Measurements from ENCODE around the gene BRD4.

BRD4 gene

GRCh38 chr19:15222738-15223648 is 109.3 kb downstream of the BRD4 start:
- peak; percentile 67 for DNase-seq

GRCh38 chr19:15220833-15221232 is 111.5 kb downstream of the BRD4 start:
- DNase-seq, result no peak

GRCh38 chr19:15218501-15218900 is 113.8 kb downstream of the BRD4 start:
- DNase-seq, result no peak

GRCh38 chr19:15216363-15216762 is 116.0 kb downstream of the BRD4 start:
- DNase-seq, result no peak

- DNase-seq, result no peak
These were observed 118.5 kb downstream of the BRD4 start for GRCh38 chr19:15213715-15214381.

- DNase-seq, result no peak
These were observed 119.6 kb downstream of the BRD4 start for GRCh38 chr19:15212711-15213110.

- DNase-seq, result no peak
These were observed 122.0 kb downstream of the BRD4 start for GRCh38 chr19:15210323-15210781.

GRCh38 chr19:15201374-15202023 is 130.8 kb downstream of the BRD4 start:
- no peak for DNase-seq

GRCh38 chr19:15200553-15201364 is 131.6 kb downstream of the BRD4 start, which contains the start of gene NOTCH3:
Gene NOTCH3 (minus strand): TSS chr19:15200995. CDS start chr19:15200905, 90 bp downstream.
- no peak for DNase-seq

- no peak for DNase-seq
These were observed 132.4 kb downstream of the BRD4 start for GRCh38 chr19:15199661-15200552.

GRCh38 chr19:15198951-15199660 is 133.2 kb downstream of the BRD4 start:
- no peak for DNase-seq

- no peak for DNase-seq
These were observed 134.4 kb downstream of the BRD4 start for GRCh38 chr19:15197942-15198341.

- no peak for DNase-seq
These were observed 134.9 kb downstream of the BRD4 start for GRCh38 chr19:15197275-15197941.

- DNase-seq, result no peak
These were observed 135.9 kb downstream of the BRD4 start for GRCh38 chr19:15196360-15197005.

GRCh38 chr19:15195371-15196334 is 136.7 kb downstream of the BRD4 start:
- no peak for DNase-seq

- DNase-seq, result no peak
These were observed 137.4 kb downstream of the BRD4 start for GRCh38 chr19:15194938-15195337.

- no peak for DNase-seq
These were observed 140.4 kb downstream of the BRD4 start for GRCh38 chr19:15191982-15192381.

- DNase-seq, result no peak
These were observed 140.8 kb downstream of the BRD4 start for GRCh38 chr19:15191514-15191913.
